Measurements from ENCODE around the gene PRPS1L1.

The PRPS1L1 gene

DNA sequence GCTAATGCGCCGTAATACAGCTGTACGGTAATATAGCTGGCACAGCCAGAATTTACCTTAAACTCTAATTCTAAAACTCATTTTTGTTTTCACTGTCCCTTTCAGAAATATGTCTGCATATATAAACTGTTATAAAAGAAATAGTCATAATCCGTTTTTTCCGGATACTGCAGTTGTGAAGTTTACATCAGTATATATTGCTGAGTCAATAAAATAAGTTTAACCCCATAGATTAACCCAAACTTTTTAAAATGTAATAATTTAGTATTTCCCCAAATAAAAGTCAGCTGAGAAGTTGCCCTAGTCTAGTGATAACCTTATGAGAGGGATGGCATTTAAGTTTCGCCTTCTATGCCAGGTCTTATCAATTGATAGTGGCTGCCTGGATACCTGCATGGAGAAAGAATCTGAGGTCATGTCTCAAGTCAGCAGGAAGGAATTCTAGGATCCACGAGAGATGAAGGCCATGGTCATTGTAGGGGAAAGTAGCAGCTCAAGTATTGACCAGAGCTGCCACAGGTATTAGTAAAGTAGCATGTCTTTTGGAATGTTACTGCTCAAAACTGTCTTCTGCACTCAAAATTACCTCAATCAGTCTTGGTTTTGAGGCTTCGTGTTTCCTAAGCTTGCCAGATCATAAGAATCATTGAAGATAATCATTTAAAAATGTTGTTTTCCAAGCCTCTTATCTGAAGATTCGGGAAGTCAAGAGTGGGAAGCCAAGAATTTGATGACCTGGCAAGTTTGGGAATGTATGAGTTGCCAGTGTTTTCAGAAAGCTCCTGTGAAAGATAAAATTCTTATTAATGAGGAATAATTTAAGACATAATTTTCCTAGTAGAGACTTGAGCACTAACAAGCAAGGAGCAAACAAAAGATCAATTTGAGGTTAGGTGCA is 10.8 kb downstream of the PRPS1L1 start:
- FAIRE-seq (no peak), DNase-seq (ENCODE audit: insufficient read length, low spot score) (no peak)

DNA sequence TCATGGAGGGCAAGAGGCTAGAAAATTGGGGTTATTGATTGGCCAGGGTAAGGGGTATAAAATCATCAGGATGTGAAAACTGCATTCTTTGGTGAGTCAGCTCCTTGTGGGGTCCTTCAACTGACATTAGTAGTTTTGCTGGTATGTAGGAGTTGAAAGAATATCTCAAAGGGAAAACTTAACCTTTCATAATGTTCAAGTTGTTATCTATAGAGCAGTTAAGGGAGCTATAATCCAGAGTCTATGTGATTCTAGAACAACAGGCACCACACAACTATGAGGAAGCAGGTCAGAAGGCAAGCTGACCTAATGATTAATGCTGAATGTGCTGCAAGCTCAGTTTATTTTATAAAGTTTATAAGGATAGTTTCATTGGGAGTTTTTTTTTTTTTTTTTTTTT is 13.7 kb downstream of the PRPS1L1 start:
- DNase-seq (ENCODE audit: insufficient read length, low spot score): no peak

DNA sequence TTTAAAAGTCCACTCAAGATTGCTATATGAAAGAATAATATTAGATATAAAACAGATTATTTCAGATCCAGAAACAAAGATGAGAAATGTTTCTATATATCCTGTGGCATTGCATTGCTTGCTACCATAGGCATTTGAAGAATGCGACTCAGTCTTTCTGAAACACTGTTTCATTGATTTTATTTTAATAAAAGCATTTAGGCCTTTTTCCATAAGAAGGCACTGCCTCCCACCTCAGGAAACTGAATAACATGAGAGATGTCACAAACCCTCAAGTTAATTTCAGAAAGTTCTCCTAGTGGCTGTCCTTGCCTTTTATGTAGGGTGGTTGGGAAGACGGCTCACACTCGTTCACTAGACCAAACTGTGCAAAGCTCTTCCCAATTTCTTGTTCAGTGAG is 23.3 kb downstream of the PRPS1L1 start:
- no peak for FAIRE-seq
- no peak for DNase-seq (ENCODE audit: insufficient read length, low spot score)

More for the DNA sequence above, 13.7 kb downstream of the PRPS1L1 start:
- FAIRE-seq: no peak

DNA sequence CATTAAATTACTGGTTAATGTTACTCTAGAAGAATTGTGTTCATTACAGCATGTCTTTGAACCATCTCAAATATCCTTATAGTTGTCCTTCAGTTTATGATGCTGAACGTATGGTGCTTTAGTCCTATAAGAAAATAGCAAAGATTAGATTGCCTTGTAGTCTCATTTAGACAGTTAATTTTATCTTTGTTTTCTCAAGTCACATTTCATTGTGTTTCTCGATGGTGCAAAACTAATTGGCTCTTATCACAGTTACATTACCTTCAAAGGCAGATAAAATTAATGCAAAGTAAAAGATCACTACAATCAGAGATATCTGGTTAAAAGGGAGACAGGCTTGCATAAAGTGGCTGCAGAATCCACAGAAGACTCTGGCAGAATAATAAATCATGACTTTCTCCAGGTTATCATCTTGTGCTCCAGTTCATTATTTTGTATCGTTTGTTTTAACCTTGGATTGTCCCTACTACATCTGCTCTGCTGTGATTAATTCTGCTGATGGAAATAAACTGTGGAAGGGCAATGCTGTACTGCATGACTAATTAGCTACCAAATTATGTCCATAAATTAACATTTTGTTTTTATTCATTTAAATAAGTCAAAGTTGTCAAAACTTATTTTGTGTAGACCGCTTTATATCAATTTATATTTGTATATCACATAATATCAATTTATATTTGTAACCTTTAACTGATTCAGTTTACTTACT is 24.2 kb downstream of the PRPS1L1 start:
- FAIRE-seq (no peak), DNase-seq (ENCODE audit: insufficient read length, low spot score) (no peak)

DNA sequence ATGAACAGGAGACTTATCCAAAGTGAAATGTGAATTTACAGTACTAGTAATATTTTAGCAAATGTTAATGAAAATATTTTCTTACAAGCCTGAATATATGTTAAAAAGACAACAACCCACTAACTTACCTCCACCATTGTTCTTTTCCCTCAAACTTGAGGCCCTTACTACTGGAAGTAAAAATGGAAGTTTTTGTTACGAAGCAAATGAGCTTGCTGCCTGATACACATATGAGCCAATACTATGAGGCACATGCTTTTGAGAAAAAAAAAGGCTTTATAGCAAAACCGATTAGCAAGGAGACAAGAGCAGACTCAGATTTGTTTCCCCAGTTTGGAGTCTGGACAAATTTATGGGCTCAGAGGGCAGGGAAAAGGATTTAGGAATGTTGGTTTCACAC is 29.0 kb downstream of the PRPS1L1 start:
- DNase-seq (ENCODE audit: insufficient read length, low spot score) (no peak), FAIRE-seq (no peak)

DNA sequence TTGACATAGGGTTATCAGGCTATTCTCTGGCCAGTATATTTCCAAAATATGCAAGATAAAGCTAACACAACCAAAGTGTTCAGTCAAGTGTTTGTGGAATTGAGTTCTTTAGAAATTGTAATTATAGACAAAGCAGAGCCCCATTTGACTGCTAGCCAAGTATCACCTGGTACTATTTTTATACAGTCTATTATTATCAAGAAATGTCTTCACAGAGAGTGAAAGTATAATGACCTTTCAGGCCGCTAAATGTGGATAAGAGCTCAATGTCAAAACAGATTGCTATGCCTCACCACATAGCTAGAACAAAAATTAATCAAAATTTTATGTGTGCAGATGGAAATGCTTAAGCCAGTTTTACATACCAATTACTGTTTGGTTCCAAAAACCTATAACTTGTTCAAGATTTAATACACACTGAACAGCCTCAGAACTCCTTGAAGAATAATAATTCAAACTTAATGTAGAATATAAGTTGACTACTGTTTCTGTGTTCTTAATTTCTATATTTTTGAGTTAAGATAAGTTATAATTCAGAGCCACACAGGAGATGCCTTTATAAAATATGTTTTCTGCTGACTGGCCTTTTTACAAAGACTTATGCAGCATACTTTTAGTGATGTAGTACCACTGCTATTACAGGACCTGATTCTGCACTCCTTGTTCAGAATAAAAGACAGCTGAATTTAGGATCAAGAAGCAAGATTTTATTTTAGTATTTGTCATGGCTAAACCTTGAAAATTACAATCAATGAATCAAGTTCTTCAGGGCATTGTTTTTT is 31.0 kb downstream of the PRPS1L1 start:
- DNase-seq (ENCODE audit: insufficient read length, low spot score) (no peak), FAIRE-seq (no peak)

DNA sequence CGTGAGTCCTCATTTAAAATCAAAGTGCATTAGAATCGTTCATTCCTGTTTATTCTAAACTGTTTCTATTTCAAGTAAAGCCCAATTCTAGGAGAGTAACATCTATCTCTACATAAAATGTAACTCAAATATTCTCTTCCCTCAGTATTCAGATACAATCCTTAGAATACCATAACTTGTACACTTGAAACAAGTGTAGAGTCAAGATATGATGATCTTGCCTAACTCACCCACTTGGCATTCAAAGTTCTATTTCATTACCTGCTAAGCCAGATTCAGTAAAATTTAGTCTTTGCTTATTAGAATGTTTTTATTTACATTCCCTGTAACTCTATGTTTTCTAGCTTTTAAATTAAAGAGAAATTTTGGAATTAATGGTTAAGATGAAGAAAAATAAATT is 31.6 kb downstream of the PRPS1L1 start:
- FAIRE-seq (no peak), DNase-seq (ENCODE audit: insufficient read length, low spot score) (no peak)

DNA sequence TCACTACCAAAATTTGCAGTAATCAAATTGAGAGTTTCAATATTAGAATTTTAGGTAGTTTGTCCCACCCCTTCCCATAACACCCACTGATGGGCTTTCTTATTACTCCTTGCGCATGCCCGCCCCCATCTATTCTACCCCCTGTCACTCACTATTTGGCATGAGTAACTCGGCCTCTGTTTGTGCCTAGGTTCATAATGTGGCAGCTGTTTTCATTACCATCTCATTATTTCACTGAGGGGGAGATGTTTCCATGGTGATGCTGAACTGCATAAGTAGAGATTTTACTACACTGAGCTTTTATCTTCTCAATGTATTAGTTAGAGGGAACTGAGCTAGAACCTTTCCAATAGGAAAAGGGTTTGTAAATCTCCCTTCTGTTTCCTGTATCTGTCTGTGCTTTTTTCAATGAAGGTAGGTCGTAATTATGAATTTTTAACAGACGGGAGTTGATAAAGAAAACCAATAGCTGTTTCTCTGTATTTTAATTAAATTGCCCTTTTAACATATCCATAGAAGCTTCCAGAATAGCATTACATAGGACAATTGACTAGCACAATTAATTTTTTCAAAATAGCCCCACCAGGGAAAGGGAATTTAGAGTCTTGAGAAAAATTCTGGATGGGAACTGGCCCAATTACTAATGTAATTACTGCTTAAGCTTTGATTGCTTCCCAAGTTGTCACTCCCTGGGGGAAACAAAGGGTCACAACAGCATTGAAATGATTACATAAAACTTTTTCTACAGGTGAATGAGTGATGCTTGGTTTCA is 33.4 kb downstream of the PRPS1L1 start:
- no peak for DNase-seq (ENCODE audit: insufficient read length, low spot score)
- FAIRE-seq: no peak

DNA sequence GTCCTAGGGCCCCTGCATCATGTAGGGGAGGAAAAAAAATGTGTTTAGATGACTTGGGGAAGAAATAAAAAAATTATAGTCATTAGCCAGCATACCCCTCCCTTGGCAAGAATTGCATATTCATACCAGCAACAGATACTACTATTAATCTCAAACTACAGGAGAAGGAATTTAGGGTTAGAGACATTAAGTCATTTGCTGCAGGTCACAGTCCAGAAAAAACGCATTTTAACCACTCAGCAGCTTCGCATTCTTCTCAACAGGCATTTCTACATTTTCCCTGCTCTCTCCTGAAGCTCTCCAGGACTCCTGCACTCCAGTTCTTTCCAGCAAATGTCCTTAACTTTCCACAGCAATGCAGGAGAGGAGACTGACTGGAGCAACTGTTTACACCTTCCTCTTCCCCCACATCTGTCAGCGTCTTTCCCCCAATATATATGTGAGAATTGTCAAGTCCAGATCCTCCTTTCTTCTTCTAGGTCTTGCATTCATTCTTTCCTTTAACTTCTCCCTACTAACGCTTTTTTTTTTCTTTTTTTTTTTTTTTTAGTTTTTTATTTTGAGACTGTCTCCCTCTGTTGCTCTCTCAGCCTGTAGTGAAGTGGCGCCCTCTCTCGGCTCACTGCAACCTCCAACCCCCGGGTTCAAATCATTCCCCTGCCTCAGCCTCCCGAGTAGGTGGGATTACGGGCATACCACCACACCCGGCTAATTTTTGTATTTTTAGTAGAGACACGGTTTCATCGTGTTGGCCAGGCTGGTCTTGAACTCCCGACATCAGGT is 35.6 kb downstream of the PRPS1L1 start:
- no peak for FAIRE-seq
- no peak for DNase-seq (ENCODE audit: insufficient read length, low spot score)

DNA sequence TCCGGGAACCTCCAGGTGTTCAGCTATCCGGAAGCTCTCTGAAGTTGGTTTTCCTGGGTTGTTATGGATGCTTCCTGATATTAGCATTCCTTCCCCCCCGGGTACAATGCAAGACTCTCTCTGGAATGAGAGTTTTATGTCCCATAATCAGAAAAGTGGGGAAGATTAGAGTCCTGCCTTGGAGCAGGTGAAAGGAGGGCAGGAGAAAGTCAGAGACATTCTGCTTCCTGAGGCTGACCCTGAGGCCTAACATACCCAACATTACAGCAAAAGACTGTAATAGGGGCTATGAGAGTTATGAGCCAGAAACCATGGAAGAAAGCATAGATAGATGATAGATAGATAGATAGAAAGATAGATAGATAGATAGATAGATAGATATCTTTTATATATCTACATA is 36.9 kb downstream of the PRPS1L1 start:
- no peak for FAIRE-seq
- DNase-seq (ENCODE audit: insufficient read length, low spot score): no peak

DNA sequence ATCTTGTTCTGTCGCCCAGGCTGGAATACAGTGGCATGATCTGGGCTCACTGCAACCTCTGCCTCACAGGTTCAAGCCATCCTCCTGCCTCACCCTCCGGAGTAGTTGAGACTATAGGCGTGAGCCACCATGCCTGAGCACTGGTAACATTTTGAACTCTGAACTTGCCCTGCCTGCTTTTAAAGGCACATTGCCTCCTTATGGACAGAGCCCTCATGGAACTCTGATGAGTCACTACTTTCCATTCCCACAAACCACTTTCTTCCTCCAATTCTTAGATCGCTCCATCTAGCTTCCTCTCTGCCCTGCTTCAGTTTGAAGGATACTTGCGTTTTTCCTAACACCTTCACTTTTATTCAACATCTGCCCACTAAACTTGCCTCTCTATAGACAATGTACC is 38.1 kb downstream of the PRPS1L1 start:
- no peak for FAIRE-seq
- no peak for DNase-seq (ENCODE audit: insufficient read length, low spot score)

DNA sequence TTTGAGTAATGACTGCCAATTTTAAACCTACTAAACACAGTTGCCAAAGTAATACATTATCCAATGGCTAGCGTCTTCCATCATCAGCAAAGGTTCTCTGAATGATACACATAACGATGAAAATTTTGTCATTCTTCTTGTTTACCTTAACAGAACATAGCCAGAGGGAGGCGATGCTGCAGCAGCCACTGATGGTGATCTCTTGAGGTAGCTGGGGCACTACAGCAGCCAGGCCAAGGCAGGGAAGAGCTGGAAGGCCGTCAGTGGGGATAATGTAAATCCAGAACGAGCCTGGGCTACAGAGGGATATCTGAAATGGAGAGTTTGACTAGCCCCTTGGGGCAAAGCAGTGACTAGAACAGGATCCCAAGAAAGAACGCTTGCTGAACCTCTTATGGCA is 38.8 kb downstream of the PRPS1L1 start:
- DNase-seq (ENCODE audit: insufficient read length, low spot score) (no peak), FAIRE-seq (no peak)

DNA sequence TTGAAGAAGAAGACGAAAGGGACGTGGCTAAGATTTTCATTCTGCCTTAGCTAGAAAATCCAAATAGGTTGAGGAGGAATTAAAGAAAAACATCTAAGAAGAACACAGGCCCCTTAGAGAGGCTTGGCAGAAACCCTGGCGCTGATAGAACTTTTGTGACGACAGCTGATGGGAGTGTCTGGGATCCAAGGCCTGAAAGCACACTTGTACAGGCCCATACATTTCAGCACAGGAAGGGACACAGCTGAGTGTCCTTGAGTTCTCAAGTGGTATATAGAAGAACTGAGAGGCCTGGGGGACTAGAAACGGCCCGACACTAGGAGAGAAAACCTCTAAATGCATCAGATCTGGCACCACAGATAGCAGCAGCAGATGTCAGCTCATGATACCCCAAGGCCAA is 39.5 kb downstream of the PRPS1L1 start:
- FAIRE-seq (no peak), DNase-seq (ENCODE audit: insufficient read length, low spot score) (no peak)

DNA sequence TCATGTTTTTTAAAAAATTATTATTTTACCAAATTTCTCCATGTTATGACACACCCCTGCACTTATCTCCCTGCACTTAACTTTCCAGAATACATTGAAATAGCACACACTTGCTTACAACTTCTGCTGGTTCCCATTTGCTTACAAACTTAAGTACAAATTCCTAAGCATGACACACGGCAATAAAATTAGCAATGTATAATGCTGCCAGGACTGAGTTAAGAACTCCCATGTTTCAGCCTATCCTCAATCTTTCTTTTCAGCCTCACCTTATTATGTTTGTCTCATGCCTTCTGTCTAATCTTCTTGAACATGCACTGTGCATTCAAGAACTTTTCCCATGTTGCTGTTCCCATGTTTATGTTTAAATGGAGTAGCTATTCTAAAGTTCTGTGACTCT is 40.8 kb downstream of the PRPS1L1 start:
- FAIRE-seq (no peak), DNase-seq (ENCODE audit: insufficient read length, low spot score) (no peak)

DNA sequence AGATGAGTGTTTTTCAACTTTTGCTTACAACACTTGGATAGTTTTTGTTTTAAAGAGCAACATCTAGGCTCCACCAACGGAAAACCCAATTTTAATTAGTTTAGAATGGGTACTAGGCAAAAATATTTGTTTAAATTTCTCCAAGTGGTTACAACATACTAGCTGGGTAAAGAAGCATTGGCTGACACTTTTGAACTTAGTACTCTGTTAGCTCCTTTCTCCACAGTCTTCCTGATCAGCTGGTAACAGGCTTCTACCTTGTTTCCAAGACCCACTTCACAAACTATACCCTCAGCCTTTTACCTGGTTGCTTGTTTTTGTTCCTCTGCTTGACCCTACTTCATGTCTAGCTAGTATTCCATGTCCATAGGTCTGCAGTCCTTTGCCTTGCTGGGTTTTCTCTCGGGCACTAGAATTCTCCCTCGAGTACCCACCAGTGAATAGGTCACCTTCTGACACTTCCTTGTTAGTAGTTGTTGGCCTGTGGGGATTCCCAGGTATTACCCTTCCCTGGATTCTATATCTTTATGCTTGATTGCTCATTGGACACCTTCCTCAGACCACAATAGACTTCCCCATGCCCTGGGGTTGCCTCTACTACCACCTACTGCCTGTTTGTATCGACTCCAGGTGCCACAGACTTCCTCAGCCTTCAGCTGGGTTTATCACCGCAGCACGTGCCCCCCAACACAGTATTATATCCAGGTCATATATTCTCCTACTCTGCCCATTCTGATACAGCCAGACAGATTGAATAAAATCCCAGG is 42.0 kb downstream of the PRPS1L1 start:
- DNase-seq (ENCODE audit: insufficient read length, low spot score): no peak
- no peak for FAIRE-seq

DNA sequence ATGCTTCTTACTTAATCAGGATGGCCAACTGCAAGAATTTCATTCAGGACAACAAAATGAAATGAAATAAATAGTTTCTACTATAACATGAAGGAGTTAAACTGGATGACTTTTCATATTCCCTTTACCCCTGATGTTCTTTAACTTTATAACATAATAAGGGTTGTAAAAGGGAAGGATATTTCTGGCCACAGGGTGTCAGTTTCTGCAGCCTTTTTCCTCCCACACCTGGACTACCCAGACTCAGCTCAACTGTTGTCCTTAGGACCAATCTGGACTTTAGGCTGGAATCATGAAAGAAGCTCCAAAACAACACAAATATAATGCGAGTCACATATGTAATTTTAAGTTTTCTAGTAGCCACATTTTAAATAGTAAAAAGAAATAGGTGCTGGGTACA is 43.4 kb downstream of the PRPS1L1 start:
- FAIRE-seq (no peak), DNase-seq (ENCODE audit: insufficient read length, low spot score) (no peak)

DNA sequence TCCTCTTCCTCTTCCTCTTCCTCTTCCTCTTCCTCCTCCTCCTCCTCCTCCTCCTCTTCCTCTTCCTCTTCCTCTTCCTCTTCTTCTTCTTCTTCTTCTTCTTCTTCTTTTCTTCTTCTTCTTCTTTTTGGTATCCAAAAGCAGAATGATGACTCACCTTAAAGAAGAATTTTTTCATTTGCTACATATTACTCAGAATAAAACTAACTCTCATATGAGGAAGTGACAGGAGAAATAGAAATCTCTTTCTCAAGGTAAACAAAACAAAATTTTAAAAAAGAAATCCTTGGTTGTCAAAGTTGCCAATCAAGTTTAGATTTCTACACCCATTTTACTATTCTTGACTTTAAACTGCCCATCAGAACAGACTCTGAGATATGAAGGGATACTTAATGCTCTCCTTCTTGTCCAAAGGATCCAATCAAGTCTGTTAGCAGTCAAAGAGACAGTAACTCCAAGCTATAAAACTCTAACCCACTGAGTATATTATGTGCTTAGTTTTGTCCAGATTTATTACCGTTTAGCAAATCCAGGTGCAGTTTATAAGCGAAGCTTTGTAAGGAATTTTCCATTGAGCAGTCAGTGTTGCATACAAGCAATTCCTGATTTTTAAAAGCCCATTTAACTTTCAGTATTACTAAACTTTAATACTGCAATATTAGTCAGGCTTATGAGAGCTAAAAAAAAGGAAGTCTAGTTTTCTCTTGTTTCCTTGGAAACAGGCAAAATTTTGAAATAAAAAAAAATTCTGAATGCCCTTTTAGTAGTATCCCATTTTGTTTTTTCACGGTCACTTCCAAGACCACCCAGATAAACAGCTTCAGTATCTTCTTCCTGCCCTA is 44.2 kb downstream of the PRPS1L1 start:
- FAIRE-seq (no peak), DNase-seq (ENCODE audit: insufficient read length, low spot score) (no peak)

DNA sequence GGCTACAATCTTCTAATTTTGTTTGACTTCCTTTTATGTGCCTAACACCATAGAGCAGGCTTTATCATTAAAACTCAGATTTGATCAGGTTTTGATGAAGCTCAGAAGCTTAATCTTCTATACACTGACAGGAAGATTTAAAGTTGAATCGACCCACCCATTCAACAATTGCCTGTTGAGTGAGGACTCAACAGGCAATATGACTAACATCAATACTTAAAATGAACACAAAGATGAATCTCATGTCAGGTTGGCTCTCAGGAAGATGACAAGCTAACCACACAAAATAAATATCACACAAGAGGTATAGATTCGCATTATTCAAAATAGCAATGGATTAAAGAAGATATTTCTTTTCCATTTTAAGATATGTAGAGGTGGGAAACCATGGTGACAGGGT is 50.7 kb downstream of the PRPS1L1 start:
- no peak for FAIRE-seq
- no peak for DNase-seq (ENCODE audit: insufficient read length, low spot score)

Measured in GM19239 (cell line).